Upper lobe of left lung (tissue), 6 donors: ENCODE measurements around the gene NT5M. TPM values are rescaled to one million over a fixed set of nuclear protein-coding genes. Genes with fewer than 3 reads are reported as not detected.

ENCODE experiments used
- ATAC-seq, 2 donors: fragments of 200-7000 bp; cut with Tn5 transposase; one replicate each; pipeline ENCODE4 v1.9.1; 2022; ENCODE audit warnings: mild to moderate bottlenecking in 2 of 2, moderate library complexity in 2 of 2; ENCODE audit not compliant: low FRiP score in 2 of 2
- DNase-seq, 2 donors: peaks; one replicate each; pipeline ENCODE4 v3.0.0-alpha.2; 2019 to 2020
- H3K27ac ChIP-seq, 4 donors: fragments of 200-600 bp; sonication (generic); one replicate each; pipeline ENCODE4 v1.5.1; 2016 to 2019
- H3K27me3 ChIP-seq, 4 donors: fragments of 200-600 bp; sonication (generic); one replicate each; pipeline ENCODE4 v1.5.1; 2017 to 2019
- H3K36me3 ChIP-seq, 4 donors: fragments of 200-600 bp; sonication (generic); one replicate each; pipeline ENCODE4 v1.5.1; 2016 to 2019
- H3K4me1 ChIP-seq, 4 donors: fragments of 200-600 bp; sonication (generic); one replicate each; pipeline ENCODE4 v1.5.1; 2018 to 2019
- H3K4me3 ChIP-seq, 4 donors: fragments of 200-600 bp; sonication (generic); one replicate each; pipeline ENCODE4 v1.5.1; 2017 to 2019; ENCODE audit warnings: mild to moderate bottlenecking in 2 of 4, moderate library complexity in 1 of 4
- H3K9me3 ChIP-seq, 4 donors: fragments of 200-600 bp; sonication (generic); one replicate each; pipeline ENCODE4 v1.5.1; 2018 to 2019
- CTCF ChIP-seq, 6 experiments: fragments of 450-650 bp in 4 of 6; fragments of 200-600 bp in 2 of 6; sonication (generic) in 2 of 6; IDR thresholded peaks; one replicate each; pipeline ENCODE4 v1.5.1; 2016 to 2019; ENCODE audit warnings: antibody characterized with exemption in 6 of 6
- EP300 ChIP-seq, 4 donors: sonication (generic); formaldehyde crosslinking; IDR thresholded peaks; one replicate each; pipeline ENCODE4 v1.5.1; 2017; ENCODE audit warnings: antibody characterized with exemption in 4 of 4, control low read depth in 2 of 4
- POLR2A ChIP-seq, 4 donors: fragments of 450-650 bp; IDR thresholded peaks; one replicate each; pipeline ENCODE4 v1.5.1; 2016 to 2017; ENCODE audit warnings: antibody characterized with exemption in 4 of 4, mild to moderate bottlenecking in 2 of 4
- POLR2AphosphoS5 ChIP-seq, 2 donors: sonication (generic); formaldehyde crosslinking; IDR thresholded peaks; one replicate each; pipeline ENCODE4 v1.5.1; 2017; ENCODE audit warnings: antibody characterized with exemption in 2 of 2
- WGBS, 2 donors: methylation state at CpG; one replicate each; pipeline ENCODE4 v1.1.5; 2017 to 2018; 5-methylcytosine and 5-hydroxymethylcytosine counted together
- total RNA-seq, 6 donors: library from RNA; depleted of rRNA in 4 of 6; stranded (reverse); fragments of >200 nt in 4 of 6; gene quantifications; one replicate each; pipeline versions ENCODE4 v1.1.0 to v1.2.1, GENCODE V29; 2016 to 2021
- donor health status: DM: no; HTN: no; CAD: no; lungs with moderate emphysema.
- donor health status: DM: no; HTN: yes; CAD: no; lungs with severe emphysema.

The NT5M gene
- total RNA-seq, 6 donors from 2014 or later = 1.2 to 3.7 (median 1.8) TPM

DNA sequence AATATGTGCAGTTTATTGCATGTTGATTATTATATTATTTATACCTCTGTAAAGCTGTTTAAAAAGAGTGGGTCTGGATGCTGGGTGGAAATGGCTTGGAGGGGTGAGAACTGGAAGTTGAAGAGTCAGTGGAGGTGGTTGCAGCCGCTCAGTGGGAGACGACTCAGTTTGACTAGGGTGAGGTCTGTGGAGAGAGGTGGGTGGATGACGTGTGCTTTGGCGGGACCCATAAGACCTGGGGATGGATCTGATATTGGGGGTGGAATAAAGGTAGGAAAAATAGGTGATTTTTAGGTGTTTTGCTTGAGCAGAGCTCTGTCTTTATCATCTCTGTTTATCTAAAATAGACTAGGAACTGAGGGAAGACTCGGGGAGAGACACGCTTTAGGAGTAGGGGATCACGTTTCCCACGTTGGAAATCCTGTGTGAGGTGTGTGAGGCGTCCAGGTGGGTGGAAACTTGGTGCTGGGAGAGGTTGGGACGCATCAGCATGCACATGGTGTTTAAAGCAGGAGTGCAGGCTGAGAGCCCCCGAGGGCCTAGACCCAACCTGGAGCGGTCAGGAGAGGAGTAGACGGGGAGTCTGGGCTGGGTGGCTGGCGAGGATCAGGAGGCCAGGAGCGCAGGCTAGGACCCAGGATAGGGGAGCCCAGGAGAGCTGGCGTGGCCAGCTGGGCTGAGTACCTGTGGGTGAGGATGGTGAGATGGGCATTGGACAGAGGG lies 17.2 kb downstream of the NT5M start:
- DNase-seq (peak in 1 of 2 donors; percentile 52), ATAC-seq (no peak)
- Histone ChIP-seq H3K27ac (no peak overlapping the region), H3K4me1 (no peaks in the 10 kb centered on the region), H3K27me3 (no peaks in the 10 kb centered on the region), H3K4me3 (no peak overlapping the region), H3K9me3 (no peaks in the 10 kb centered on the region), H3K36me3 (no peaks in the 10 kb centered on the region)
- TF ChIP-seq CTCF (IDR thresholded peaks at IDR 0.05) (no peak), POLR2A (IDR thresholded peaks at IDR 0.05) (no peak), POLR2AphosphoS5 (IDR thresholded peaks at IDR 0.05) (no peak), EP300 (IDR thresholded peaks at IDR 0.05) (no peak)
- 92 to 95% methylated on average over 16 of the region's 16 CpGs for WGBS, 2 donors

DNA sequence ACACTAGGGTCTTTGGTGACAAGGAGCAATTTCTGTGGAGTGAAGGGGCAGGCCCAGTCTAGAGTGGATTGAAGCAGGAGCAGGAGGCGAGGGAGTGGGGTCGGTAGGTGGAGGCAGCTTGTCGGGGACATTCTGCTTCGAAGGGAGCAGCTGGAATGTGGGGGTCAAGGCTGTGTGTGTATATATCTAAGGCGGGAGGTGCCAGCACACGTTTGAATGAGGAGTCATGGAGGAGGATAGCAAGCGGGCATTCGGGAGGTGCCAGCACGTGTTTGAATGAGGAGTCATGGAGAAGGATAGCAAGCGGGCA lies 17.7 kb downstream of the NT5M start:
- H3K27ac ChIP-seq = no peak overlapping the region
- no peaks in the 10 kb centered on the region for H3K9me3 ChIP-seq
- H3K4me3 ChIP-seq = no peak overlapping the region
- TF ChIP-seq EP300 (IDR thresholded peaks at IDR 0.05) = no peak
- no peak for TF ChIP-seq POLR2AphosphoS5 (IDR thresholded peaks at IDR 0.05)
- no peak for TF ChIP-seq CTCF (IDR thresholded peaks at IDR 0.05)
- no peak for TF ChIP-seq POLR2A (IDR thresholded peaks at IDR 0.05)
- H3K4me1 ChIP-seq = no peaks in the 10 kb centered on the region
- WGBS, 2 donors = 88 to 91% methylated on average over 10 of the region's 10 CpGs
- H3K36me3 ChIP-seq = no peaks in the 10 kb centered on the region
- ATAC-seq (no peak), DNase-seq (no peak)
- H3K27me3 ChIP-seq = no peaks in the 10 kb centered on the region

DNA sequence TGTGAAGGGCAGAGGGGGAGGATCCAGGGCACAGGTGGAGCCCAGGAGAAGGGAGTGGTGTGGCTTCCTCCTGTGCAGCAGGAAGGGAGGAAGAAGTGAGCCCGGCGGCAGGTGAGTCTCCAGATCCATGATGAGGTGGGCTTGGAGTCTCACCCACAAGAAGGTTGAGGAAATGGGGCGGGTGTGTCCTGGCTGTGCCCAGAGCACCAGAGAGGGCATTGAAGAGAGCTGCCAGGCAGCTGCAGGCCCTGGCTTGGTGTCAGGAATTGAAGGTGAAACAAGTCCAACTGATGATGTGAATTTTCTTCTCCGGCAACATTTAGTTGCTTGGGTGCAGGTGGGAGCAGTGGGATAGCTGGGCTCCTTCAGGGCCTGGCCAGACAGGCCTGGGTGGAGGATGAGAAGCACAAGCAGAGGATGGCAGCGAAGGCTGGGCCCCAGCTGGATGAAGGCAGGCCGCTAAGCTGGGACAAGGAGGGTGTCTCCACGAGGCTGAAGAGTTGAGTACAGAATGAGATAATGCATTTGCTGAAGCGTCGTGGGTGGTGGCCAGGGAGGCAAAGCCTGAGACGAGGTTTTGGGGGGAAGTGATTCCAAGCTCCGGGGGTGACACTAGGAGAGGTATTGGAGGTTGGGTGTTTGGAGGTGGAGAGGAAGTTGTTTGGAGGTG lies 18.3 kb downstream of the NT5M start:
- no peaks in the 10 kb centered on the region for H3K4me1 ChIP-seq
- TF ChIP-seq POLR2AphosphoS5 (IDR thresholded peaks at IDR 0.05) = no peak
- no peak for TF ChIP-seq POLR2A (IDR thresholded peaks at IDR 0.05)
- TF ChIP-seq CTCF (IDR thresholded peaks at IDR 0.05) = no peak
- no peak for TF ChIP-seq EP300 (IDR thresholded peaks at IDR 0.05)
- ATAC-seq (no peak), DNase-seq (no peak)
- WGBS, 2 donors = 83 to 84% methylated on average over 11 of the region's 11 CpGs
- H3K27me3 ChIP-seq = no peaks in the 10 kb centered on the region
- H3K4me3 ChIP-seq = no peak overlapping the region
- H3K36me3 ChIP-seq = no peaks in the 10 kb centered on the region
- H3K9me3 ChIP-seq = no peaks in the 10 kb centered on the region
- no peak overlapping the region for H3K27ac ChIP-seq

DNA sequence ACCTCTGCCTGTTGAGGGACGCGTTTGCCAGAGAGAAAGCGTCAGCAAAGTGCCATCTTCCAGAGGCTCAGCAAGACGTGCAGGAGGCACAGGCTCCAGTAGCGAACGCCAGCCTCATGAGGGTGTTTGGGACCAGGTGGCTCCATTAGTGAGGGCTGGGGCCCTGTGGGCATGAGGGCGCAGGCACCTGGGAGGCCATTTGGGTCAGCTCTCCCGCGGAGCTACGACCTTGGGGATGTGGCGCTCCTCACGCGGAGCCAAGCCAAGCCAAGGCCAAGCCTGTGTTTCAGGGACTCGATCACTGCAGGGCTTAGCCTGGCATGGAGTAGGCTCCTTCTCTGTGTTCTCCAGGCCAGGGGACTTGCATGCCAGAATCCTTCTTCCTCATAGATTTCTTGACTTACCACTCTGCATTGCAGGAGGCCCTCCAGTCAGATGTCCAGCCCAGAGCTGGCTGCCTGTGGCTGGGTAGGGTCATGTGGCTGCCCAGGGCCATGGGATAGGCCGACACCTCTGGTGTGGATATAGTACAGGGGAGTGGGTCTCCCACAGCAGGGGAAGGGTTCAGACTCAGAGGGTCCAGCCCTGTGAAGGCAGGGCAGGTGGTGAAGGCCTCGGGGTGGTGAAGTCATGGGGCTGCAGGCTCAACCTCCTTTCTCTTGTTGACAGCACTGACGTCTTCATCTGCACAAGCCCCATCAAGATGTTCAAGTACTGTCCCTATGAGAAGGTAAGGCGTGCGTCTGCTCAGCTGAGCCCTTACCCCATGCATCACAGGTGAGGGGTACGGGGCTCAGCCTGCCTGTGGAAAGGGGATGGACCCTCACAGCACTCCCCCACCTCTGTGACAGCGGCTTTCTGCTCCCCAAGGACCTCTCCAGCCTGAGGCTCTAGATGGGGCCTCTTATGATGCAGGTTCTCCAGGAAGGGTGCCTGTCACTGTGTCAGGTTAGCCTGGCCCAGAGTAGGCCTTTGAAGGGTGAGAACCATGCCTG lies 19.6 kb downstream of the NT5M start:
- H3K36me3 ChIP-seq = no peaks in the 10 kb centered on the region
- no peak overlapping the region for H3K4me3 ChIP-seq
- WGBS, 2 donors = 90 to 96% methylated on average over 16 to 21 of the region's 21 CpGs
- H3K27me3 ChIP-seq = no peaks in the 10 kb centered on the region
- no peak overlapping the region for H3K27ac ChIP-seq
- ATAC-seq (peak; percentile 21 to 53), DNase-seq (peak in 1 of 2 donors; percentile 51)
- no peaks in the 10 kb centered on the region for H3K9me3 ChIP-seq
- H3K4me1 ChIP-seq = no peaks in the 10 kb centered on the region
- TF ChIP-seq POLR2AphosphoS5 (IDR thresholded peaks at IDR 0.05) = no peak
- no peak for TF ChIP-seq POLR2A (IDR thresholded peaks at IDR 0.05)
- no peak for TF ChIP-seq EP300 (IDR thresholded peaks at IDR 0.05)

- TF ChIP-seq POLR2A (IDR thresholded peaks at IDR 0.05) (no peak), POLR2AphosphoS5 (IDR thresholded peaks at IDR 0.05) (no peak), CTCF (IDR thresholded peaks at IDR 0.05) (no peak), EP300 (IDR thresholded peaks at IDR 0.05) (no peak)
- Histone ChIP-seq H3K4me1 (no peaks in the 10 kb centered on the region), H3K27ac (no peak overlapping the region), H3K4me3 (no peak overlapping the region), H3K9me3 (no peaks in the 10 kb centered on the region), H3K27me3 (no peaks in the 10 kb centered on the region), H3K36me3 (no peaks in the 10 kb centered on the region)
- ATAC-seq = no peak
- WGBS, 2 donors = 93 to 100% methylated on average over 1 to 8 of the region's 8 CpGs
- peak in 1 of 2 donors; percentile 43 for DNase-seq
Measured at GRCh38 chr17:17324616-17325015, 21.4 kb downstream of the NT5M start.
